Ureter (tissue), 1 donor: ENCODE results near the gene OTOF. TPM values are rescaled to one million over a fixed set of nuclear protein-coding genes. Genes with fewer than 3 reads are reported as not detected.
"Not testable (repeated sequence)": the region's sequence is repeated elsewhere in the genome, so short reads cannot be mapped to it uniquely, and the experiment has no call there.

Source experiments
- DNase-seq: peaks from one replicate; pipeline ENCODE4 v3.0.0-alpha.2; 2020; ENCODE audit warnings: low spot score
- total RNA-seq: library from RNA; stranded (reverse); gene quantifications from one replicate; pipeline ENCODE4 v1.2.4, GENCODE V29; 2023
- donor health status: DM: yes; HTN: yes; CAD: no.

The OTOF gene
- total RNA-seq, 1 donor from 2014 or later: 0.29 TPM

DNA sequence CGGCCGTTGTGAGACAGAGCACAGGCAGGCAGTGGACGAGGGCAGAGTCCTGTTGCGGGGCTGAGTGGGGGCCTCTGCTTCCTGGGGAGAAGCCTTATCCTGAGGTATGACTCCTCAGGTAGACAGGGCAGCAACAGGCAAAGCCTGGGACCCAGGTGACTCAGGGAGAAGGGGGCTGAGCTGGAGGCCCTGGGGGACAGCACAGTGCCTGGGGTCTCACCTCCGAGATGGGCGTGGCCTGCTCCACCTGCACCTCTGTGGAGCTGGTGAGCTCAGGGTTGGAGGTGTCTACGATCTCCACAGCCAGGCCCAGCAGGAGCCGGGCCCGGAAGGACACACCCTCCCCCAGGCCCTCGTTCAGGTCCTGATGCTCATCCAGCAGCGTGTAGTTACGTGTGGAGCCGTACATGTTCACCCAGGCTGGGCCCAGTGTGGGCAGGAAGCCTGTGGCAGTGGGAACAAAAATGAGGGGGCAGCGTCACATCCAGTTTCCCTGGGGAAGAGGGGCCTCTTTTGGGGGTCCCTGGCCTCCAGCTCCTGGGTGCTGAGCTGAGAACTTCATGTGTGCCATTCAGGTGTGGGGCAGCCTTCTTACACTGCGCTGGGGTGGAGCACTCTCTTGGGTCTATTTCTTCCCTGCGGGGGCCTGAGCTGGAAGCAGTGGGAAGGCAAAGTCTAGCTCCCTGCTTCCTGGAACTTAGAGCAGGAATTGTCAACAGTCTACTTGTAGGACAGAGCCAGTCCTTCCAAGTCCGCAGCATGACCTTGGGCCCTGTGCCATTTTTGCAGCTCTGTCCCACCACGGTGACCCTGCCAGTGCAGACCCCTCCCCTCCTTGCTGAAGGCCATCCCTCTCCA lies 2.9 kb upstream of the OTOF start:
- no peak for DNase-seq

- DNase-seq: no peak
These were observed 2.1 kb upstream of the OTOF start for GRCh38 chr2:26479789-26480565.

DNA sequence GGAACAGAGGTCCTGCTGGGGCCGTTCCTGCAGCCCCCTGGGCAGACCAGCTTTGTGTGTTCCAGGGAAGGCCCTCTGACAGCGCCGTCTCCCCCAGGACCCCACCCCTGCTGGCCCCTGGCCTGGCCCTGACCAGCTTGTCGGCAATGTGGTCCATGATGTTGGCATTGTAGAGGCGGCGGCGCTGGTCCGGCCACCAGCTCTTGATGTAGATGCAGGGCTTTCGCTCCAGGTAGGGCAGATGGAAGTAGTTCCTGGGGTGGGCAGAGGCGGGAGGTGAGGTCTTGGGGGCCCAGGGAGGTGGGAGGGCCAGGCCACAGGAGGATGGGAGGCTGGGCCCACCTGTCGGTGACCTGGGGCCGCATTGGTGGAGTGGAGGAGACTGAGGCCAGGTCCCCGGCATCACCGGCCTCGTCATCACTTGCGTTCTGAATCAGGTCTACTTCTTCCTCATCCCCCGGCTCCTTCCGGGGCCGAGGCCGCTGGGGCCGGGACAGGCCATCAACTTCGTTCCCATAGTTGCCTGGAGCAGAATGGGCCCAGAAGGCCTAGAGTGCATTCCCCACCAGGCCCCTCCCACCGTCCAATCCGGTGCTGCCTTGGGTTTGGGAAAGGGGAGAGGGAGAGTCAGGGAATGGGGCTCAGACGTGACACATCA lies 1.3 kb upstream of the OTOF start:
- DNase-seq: no peak

GRCh38 chr2:26478366-26478765 lies 442 bp upstream of the OTOF start:
- DNase-seq: no peak

DNA sequence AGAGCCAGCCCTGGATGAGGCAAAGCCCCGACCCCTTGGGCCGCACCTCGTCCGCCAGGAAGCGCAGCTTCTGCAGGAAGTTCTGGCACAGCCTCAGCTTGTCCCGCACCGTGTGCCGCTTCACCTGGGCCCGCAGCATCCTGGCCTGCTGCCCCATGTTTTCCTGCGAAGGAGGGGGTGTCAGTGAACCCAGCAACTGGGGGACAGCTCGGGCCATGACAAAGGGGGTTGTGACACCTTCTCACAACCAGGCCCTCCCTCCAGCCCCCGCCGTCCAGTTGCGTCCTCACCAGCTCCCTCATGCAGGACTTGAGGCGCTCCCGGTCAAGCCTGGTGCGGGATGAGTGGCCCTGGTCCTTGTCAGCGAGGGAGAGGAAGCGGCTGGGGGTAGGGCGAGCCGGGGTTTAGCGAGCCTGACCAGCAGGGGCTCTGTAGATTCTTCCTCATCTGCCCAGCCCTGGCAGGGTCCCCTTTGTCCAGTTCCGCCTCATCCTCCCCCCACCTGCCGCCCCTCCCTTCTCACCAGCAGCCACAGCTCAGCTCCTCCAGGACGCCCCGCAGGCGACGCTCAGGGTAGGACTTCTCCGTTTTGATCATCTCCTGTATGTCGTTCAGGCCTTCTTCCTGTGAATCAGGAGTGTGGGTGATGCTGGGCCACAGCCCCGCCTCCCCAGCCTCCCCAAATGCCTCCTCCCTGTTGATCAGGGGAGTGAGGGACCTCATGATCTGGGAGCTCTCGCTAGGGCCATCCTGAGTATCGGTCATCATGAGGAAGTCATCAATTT lies 606 bp downstream of the OTOF start:
- no peak for DNase-seq

- no peak for DNase-seq
These were observed 2.0 kb downstream of the OTOF start for GRCh38 chr2:26475832-26476501.

- DNase-seq: no peak
These were observed 2.9 kb downstream of the OTOF start for GRCh38 chr2:26475037-26475436.

- DNase-seq: no peak
These were observed 3.6 kb downstream of the OTOF start for GRCh38 chr2:26474261-26474785.

DNA sequence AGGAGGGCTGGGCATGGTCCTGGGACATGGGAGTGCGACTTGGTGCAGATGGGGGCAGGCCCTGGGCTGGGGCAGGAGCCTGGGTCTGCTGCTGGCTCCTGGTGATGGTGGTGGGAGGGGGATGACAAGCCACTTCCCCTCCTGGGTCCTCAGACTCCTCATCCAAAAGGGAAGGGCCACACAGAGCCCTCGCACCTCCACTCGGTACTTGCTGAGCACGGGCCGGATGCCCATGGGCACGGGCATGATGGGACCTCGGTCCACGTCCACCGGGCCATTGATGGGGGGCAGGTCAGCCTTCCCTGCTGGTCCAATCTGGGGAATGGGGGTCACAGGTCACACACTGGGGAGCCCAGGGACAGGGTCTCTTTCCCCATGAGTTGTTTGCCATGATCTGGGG lies 4.1 kb downstream of the OTOF start:
- DNase-seq: no peak

DNA sequence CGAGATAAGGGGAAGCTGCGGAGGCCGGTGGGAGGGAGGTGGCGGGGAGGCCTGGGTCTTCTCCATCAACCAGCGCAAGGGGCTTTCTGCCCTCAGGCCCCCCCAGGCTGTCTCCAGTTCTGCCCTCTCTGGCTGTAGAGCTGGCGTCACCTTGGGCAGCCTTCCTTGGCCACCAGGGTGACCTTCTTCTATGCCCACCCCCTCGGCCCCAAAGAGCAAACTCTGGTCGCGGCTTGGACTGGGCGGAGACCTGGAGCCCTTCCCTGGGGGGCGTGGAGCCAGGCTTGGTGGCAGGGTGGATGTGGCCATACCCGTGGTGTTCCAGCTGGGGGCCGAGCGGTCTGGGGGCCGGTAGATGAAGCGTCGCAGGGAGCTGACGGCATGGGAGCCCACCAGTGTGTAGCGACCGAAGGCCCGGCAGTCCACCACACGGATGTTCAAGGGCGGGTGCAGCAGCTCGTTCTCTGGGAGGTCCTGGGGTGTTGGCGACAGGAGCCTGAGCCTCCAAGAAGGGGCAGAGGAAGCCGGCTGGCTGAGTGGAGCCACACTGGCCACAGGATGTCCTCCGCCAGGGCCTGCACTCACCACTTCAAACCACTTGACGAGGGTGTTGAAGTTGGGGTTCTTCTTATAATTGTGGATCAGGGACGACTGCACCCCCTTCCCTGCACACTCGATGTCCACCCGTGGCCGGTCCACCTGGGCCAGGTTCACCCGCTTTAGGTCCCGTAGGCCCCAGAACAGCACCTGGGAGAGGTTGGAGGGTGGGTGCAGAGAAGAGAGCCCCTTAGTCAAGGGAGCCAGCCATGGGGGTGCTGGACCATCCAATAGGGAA lies 4.9 kb downstream of the OTOF start:
- no peak for DNase-seq

GRCh38 chr2:26471766-26472706 lies 5.9 kb downstream of the OTOF start:
- DNase-seq: no peak

GRCh38 chr2:26471289-26471688 lies 6.6 kb downstream of the OTOF start:
- no peak for DNase-seq

DNA sequence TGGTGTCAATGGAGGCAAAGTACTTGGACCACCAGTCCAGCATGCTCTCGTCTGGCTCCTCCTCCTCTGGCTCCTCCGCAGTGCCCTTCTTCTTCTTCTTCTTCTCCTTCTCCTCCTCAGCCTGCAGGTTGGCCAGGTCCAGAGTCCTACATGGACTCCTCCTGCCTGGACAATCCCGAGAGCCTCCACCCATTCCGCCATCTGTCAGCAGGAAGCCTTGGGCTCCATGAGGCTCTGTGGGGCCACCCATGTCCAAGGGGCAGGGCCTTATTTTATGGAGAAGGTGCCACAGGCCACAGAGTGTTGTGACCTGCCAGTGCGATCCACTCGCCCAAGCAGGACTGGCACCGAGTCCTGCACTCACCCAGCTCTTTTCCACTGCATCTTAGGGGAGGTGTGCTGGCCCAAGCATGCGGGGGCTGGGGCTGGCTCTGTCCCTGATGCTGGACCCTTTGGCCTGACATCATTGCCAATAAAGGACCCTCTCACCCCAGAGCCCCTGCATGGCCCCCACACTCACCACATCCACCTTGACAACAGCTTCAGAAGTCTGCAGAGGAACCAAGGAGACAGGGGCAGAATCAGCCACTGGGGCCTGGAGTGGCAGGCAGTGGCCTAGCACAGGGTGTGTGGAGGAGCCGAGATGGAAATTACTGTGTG lies 7.2 kb downstream of the OTOF start:
- no peak for DNase-seq

DNA sequence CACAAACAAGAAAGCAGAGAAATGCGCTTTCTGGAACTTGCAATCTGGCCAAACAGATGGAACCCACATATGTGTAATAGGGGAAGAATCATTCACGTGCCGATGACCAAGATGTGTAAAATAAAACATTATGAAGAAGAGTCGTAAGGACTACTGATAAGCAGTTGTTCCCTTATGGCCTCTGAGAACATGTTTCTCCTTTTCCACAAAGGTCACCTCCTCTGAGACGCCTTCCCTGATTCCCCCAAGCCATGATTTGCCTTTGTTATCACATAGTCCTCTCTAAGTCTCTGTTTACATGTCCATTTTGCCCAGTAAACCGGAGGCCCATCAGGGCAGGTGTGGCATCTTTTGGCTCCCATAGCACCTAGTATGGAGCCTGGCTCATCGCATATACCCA lies 8.0 kb downstream of the OTOF start:
- DNase-seq: no peak

DNA sequence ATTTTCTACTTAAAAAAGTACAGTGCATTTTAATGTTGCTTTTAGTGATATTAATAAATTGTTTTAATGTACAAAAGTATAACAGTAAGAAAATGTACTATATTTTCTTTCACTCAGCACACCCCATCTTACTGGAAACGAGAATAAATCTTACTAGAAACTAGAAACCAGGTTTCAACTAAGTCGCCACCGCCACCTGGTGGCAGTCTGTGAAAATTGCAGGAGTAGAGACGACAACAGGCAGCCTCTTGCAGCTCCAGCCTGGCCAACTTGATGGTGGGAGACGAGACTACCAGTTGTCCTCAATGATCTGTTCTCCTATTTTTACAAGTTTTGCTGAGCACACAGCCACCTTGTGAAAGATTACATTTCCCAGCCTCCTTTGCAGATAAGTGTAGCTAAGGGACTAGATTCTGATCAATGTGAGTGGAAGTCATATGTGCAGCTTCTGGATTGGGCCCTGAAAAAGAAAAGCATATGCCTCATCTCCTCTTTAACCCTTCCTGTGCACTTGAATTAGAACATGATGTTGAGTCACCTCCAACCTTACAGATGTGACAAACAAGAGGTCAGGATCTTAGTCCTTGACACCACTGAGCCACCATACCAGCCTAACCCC lies 8.7 kb downstream of the OTOF start:
- no peak for DNase-seq

DNA sequence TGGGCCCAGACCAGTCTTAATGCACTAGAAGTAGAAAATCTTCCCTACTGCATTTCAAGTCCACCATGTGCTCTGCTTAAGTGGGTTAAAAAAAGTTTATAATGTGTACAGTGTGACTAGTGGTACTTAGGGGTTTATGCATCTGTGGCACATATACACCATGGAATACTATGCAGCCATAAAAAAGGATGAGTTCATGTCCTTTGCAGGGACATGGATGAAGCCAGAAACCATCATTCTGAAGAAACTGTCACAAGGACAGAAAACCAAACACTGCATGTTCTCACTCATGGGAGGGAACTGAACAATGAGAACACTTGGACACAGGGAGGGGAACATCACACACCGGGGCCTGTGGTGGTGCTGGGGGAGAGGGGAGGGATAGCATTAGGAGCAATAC lies 9.4 kb downstream of the OTOF start:
- not testable (repeated sequence) for DNase-seq

DNA sequence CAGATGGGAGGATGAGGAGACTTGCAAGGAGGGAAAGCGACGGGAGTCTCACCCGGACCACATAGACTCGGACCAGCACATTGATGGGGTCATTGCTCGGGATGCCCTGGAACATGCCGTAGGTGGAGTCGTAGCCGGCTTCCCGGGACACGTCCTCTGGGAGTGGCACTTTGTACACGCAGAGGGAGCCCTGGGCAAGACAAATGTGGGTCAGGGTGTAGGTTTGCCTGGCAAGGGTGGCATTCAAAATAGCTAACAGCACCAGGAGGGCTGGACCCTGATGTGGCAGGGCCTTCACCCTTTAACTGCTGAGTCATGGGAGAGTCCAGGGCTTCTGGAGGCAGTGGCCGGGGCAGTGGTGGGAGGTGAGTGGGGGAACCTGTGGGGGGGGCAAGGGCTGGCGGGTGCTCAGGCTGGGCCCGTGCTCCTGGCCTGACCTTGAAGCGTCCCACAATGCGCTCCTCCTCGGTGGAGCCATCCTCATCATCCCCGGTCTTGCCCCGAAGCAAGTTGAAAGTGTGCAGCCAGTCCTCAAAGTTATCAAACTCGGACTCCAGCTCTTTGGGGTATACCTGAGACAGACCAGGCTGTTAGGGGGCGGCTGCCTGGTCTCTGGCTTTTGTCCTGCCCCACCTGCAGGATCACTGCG lies 11.1 kb downstream of the OTOF start:
- DNase-seq: no peak
